Measurements from ENCODE around the gene PARG.

DNA sequence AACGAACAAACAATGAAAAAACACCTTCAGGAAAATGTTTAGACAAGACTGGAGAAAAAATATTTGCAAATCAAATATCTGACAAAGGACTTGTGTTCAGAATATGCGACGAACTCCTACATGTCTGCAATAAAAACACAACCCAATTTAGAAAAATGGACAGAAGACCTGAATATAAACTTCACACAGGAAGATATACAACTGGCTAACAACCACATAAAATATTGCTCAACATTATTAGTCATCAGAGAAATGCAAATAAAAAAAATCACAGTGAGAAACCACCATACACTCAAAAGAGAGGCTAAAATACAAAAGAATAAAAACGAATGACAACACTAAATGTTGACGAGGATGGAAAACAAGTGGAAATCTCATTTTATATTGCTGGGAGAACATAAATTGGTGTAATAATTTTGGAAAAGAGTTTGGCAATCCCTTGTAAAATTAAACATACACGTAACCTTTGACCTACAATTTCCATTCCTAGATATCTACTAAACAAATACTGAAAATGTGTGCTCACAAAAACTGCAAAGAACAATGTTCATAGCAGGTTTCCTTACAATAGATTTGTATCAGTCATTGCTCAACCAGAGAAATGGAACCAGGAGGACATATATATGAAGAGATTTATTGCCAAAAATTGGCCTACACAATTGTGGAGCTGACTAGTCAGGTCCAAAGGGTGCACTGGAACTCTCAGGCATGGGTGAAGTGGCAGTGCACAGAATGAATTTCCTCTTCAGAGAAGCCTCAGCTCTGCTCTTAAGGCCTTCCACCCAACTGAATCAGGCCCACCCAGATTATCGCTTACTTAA, 96.8 kb downstream of the PARG start:
- TF ChIP-seq, protein P1, sequence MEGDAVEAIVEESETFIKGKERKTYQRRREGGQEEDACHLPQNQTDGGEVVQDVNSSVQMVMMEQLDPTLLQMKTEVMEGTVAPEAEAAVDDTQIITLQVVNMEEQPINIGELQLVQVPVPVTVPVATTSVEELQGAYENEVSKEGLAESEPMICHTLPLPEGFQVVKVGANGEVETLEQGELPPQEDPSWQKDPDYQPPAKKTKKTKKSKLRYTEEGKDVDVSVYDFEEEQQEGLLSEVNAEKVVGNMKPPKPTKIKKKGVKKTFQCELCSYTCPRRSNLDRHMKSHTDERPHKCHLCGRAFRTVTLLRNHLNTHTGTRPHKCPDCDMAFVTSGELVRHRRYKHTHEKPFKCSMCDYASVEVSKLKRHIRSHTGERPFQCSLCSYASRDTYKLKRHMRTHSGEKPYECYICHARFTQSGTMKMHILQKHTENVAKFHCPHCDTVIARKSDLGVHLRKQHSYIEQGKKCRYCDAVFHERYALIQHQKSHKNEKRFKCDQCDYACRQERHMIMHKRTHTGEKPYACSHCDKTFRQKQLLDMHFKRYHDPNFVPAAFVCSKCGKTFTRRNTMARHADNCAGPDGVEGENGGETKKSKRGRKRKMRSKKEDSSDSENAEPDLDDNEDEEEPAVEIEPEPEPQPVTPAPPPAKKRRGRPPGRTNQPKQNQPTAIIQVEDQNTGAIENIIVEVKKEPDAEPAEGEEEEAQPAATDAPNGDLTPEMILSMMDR (conservative IDR thresholded peaks at IDR 0.05), result no peak
- TF ChIP-seq ZFX (IDR thresholded peaks at IDR 0.05), result no peak
